IgD-negative memory B cell (primary cell): ENCODE measurements around the gene CDC25B. TPM values are rescaled to one million over a fixed set of nuclear protein-coding genes. Genes with fewer than 3 reads are reported as not detected.

Experiments
- H3K27ac Mint-ChIP-seq, 3 donors: one replicate each; pipeline ENCODE4 v1.8.0; 2020 to 2022; ENCODE audit warnings: mild to moderate bottlenecking in 3 of 3, mixed read lengths in 3 of 3, moderate library complexity in 1 of 3
- H3K27me3 Mint-ChIP-seq: one replicate; pipeline ENCODE4 v1.8.0; 2021; ENCODE audit warnings: mixed read lengths
- H3K36me3 Mint-ChIP-seq: one replicate; pipeline ENCODE4 v1.8.0; 2020; ENCODE audit warnings: mild to moderate bottlenecking, mixed read lengths
- H3K4me1 Mint-ChIP-seq, 3 donors: one replicate each; pipeline ENCODE4 v1.8.0; 2020 to 2022; ENCODE audit warnings: mixed read lengths in 3 of 3, mild to moderate bottlenecking in 1 of 3
- H3K4me3 Mint-ChIP-seq, 4 donors: one replicate each; pipeline ENCODE4 v1.8.0; 2020 to 2022; ENCODE audit warnings: mild to moderate bottlenecking in 4 of 4, mixed read lengths in 4 of 4, moderate library complexity in 3 of 4
- H3K9me3 Mint-ChIP-seq, 3 donors: one replicate each; pipeline ENCODE4 v1.8.0; 2020 to 2021; ENCODE audit warnings: mixed read lengths in 3 of 3, mild to moderate bottlenecking in 1 of 3
- polyA plus RNA-seq: library from polyadenylated mRNA; unstranded; fragments of 300-500 nt; fragmentation: Illumina TruSeq; gene quantifications from one replicate; pipeline ENCODE4 v1.2.3, GENCODE V29; 2021

CDC25B gene
- polyA plus RNA-seq, 1 donor from 2014 or later = 20.0 TPM

DNA sequence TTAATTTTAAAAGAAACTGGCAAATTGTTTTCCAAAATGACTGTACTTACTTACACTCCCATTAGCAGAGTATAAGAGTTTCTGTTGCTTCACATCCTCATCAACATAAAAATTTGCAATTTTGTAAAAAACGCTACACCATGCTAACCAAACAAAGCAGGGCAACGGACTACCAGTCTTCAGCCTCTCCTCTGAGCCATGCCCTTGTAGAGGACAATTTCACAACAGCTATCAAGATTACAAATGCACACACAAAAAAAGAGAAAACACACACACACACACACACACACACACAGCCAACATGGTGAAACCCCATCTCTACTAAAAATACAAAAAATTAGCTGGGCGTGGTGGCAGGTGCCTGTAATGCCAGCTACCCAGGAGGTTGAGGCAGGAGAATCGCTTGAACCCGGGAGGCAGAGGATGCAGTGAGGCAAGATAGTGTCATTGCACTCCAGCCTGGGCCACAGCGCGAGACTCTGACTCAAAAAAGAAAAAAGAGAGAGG is 24.5 kb upstream of the CDC25B start:
- Mint-ChIP-seq H3K27ac (peak overlapping the region in 1 of 3 donors; percentile 39), H3K27me3 (peaks cover 2% of the 10 kb centered on the region), H3K4me1 (peaks cover 7 to 13% (median 9%) of the 10 kb centered on the region in 3 donors), H3K9me3 (no peaks in the 10 kb centered on the region), H3K36me3 (no peaks in the 10 kb centered on the region), H3K4me3 (peak overlapping the region in 1 of 4 donors; percentile 6)

DNA sequence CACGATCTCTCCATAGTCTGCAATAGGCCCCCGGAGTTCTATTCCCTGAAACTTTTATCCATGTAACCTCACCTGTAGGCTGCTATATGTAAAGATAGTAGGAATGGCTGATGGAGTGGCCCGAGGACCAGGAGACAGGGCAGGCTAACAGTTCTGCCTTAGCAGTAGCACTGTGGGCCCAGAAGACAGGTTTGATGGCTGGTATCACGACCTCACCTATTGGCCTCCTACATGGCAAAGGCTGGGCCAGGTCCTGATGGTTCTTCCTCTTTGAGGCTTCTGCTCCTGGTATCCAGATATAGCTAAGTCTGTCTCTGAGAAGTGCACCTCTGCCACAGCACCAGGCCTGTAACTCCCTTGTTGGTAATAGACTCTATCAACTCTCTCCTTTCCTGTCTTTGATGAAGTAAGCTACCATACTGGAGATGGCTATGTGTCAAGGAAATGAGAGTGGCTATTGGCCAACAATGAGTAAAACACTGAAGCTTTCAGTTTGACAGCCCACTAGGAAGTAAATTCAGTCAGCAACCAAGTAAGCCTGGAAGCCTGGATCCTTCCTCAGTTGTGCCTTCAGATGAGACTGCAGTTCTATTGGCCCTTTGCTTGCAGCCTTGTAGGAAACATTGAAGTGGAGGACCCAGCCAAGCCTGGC is 20.5 kb upstream of the CDC25B start:
- peaks cover 2 to 17% (median 6%) of the 10 kb centered on the region in 3 donors for H3K4me1 Mint-ChIP-seq
- peaks cover 12% of the 10 kb centered on the region for H3K27me3 Mint-ChIP-seq
- H3K36me3 Mint-ChIP-seq = no peaks in the 10 kb centered on the region
- no peak overlapping the region for H3K27ac Mint-ChIP-seq
- peak overlapping the region in 2 of 4 donors; percentile 47 to 54 for H3K4me3 Mint-ChIP-seq
- no peaks in the 10 kb centered on the region for H3K9me3 Mint-ChIP-seq

DNA sequence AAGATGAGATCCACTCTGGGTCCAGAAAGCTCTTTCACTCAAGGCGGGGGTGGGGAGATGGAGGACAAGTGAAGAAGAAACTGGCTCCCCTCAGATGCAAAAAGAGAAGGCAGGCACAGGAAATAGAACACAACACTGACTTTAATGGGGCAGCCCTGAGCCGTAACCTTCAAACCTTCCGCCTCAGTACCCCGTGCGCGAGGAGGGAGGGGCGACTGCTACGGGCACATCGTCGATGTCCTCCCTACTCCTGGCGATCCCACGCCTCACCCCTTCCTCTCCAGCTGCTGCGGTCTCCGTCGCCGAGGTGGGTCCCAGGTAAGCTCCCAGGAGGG is 18.8 kb upstream of the CDC25B start:
- peak overlapping the region in 1 of 3 donors; percentile 71 for H3K27ac Mint-ChIP-seq
- peaks cover 9 to 27% (median 16%) of the 10 kb centered on the region in 3 donors for H3K4me1 Mint-ChIP-seq
- H3K36me3 Mint-ChIP-seq = peaks cover 1% of the 10 kb centered on the region
- peaks cover 12% of the 10 kb centered on the region for H3K27me3 Mint-ChIP-seq
- H3K4me3 Mint-ChIP-seq = peak overlapping the region; percentile 36 to 92 (median 86)
- no peaks in the 10 kb centered on the region for H3K9me3 Mint-ChIP-seq

DNA sequence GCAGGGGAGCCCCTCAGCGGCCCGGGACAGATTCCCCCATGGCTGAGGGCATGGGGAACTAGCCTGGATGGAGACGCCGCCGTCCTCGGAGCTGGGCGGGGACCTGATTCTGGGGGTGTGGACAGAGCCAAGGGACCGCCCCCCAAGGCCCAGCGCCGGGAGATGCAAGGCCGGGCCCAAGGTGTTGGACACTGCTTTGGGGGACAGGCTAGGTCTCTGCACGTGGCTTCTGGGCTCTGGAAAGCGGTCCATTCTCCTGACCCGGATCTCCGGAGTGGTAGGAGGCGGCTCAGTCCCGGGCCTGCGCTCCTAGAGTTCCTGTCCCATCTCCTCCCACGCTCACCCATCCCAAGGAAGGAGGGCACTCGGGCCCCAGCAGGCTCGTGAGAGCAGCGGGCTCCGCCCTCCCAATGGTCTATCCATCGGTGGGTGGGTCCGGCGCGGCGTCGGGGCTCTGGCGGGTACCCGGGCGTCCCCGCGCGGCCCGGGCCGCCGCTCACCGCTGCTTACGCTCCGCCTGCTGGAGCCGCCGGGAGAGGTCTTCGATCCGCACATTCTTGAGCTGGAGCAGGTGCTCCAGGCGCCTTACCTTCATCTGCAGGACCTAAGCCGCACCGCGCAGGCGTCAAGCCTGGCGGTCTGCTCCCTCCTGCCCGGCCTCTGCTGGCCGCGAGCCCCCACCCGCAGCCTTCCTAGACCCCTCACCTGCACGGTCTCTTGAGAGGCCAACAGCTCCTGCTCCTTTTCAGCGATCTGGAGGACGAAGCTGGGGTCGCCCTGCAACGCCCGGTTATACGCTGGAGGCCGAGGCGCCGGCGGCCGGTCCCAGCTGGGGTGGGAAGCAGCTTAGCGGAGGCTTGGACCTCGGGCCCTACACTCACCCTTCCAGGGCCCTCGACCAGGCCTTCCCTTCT is 18.1 kb upstream of the CDC25B start:
- H3K9me3 Mint-ChIP-seq = no peaks in the 10 kb centered on the region
- H3K27ac Mint-ChIP-seq = peak overlapping the region in 1 of 3 donors; percentile 71

DNA sequence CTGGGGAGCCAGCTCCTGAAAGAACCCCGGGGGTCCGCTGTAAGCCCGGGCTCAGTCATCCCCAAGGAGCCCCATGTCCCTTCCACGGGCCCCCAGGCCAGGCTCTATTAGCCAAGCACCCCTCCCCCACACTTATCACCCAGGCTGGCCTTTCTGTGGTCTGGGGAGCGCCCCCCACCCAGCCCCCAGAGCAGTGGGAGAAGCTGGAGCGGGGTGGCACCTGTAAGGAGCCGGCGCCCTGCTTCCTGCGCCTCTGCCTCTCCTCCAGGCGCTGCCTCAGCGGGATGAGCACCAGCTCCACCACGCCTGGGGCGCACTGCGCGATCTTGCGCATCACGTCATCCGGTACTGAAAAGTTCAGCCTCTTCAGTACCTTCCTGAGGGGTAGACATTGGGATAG is 17.1 kb upstream of the CDC25B start:
- H3K4me3 Mint-ChIP-seq = peak overlapping the region in 3 of 4 donors; percentile 36 to 83 (median 69)
- H3K27ac Mint-ChIP-seq = peak overlapping the region in 2 of 3 donors; percentile 34 to 43
- H3K27me3 Mint-ChIP-seq = peaks cover 10% of the 10 kb centered on the region

More for the DNA sequence above, 18.1 kb upstream of the CDC25B start:
- Mint-ChIP-seq H3K4me1 (peaks cover 9 to 27% (median 16%) of the 10 kb centered on the region in 3 donors), H3K27me3 (peaks cover 10% of the 10 kb centered on the region), H3K4me3 (peak overlapping the region; percentile 36 to 92 (median 86)), H3K36me3 (peaks cover 1% of the 10 kb centered on the region)

DNA sequence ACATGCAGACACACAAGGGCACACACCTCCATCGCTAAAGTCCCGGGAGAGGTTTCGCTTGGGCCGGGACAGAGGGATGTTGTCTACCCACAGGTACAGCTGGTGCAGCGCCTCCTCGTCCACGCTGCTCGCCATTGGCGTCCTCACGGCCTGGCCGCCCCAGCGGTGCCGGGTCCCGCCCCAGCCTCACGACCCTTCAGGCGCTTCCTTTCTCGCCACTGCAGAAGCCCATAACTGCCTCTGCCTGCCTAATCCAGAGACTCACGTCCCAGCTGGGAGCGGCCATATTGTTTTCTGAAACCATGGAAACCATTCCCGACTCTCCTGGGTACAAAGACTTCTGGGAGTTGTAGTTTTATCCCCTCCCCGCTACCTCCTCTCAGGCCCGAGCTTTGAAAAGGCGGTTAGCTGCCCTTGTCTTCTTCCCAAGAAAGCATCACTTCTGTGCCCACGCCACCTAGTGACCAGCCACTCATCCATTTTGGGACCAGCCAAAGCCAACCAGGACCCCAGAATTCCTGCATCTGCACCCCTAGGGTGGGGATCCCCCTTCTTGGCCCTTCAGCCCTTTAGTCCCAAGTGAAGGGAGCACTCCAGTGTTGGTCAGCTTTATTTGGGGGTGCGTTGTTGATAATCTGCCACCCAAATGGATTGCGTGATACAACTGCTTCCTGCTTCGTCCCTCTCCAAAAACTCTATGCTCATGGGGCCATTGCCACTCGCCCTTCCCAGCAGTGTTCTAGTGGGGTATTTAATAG is 14.8 kb upstream of the CDC25B start, which contains the start of gene SPEF1:
TSS of gene SPEF1 (minus strand) at position 296 of the 758 bp plus-strand sequence. CDS start at position 135, 161 bp downstream.
- Mint-ChIP-seq H3K27ac (peak within 1 kb of the TSS in 2 of 3 donors; percentile 61 to 91), H3K9me3 (no peaks in the 10 kb centered on the region), H3K4me1 (peaks cover 9 to 36% (median 20%) of the 10 kb centered on the region in 3 donors), H3K4me3 (peak within 1 kb of the TSS; percentile 33 to 95 (median 84)), H3K36me3 (peaks cover 1% of the 10 kb centered on the region), H3K27me3 (peaks cover 10% of the 10 kb centered on the region)

More for the DNA sequence above, 17.1 kb upstream of the CDC25B start:
- Mint-ChIP-seq H3K4me1 (peaks cover 9 to 30% (median 16%) of the 10 kb centered on the region in 3 donors), H3K36me3 (peaks cover 1% of the 10 kb centered on the region), H3K9me3 (no peaks in the 10 kb centered on the region)

DNA sequence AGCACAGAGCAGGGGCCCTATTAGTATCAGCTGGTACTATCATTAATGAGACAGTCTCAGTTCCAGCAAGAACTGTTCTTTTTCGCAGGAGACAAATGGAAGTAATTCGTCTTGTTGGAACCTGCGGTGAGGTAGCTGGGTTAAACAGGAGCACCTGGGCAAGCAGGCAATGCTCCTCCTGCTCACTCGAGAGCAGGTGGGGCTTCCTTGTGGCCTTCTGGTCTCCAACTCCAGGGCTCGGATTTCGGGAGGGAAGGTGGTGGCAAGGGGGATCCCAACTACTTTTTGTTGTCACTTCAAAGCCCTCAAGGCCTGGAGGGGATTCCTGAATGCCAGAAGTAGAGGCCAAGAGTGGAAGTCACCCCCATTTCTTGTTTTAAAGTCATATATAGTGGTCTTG is 13.5 kb upstream of the CDC25B start:
- H3K27ac Mint-ChIP-seq = peak overlapping the region in 1 of 3 donors; percentile 57
- H3K4me3 Mint-ChIP-seq = peak overlapping the region in 1 of 4 donors; percentile 33
- H3K4me1 Mint-ChIP-seq = peaks cover 15 to 32% (median 23%) of the 10 kb centered on the region in 3 donors
- H3K9me3 Mint-ChIP-seq = no peaks in the 10 kb centered on the region
- H3K27me3 Mint-ChIP-seq = peaks cover 4% of the 10 kb centered on the region
- peaks cover 1% of the 10 kb centered on the region for H3K36me3 Mint-ChIP-seq

DNA sequence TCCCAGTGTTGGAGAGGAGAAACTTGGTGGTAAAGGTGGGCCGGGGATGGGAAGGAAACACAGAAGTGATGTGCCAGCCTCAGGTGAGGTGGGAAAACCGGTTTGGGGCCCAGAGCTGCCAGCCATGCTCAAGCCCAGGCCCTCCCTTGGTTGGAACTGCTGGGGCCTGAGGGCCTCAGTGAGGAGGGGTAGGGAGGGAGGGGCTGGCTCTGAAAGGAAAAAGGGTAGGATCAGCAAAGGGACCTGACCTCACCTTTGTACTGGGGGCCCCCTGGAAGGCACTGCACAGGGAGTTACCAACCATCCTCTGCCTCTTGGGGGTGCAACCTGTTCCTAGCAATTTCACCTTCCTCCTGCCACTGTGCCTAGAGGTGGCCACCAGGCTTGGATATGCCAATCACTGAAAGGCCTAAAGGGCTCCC is 13.0 kb upstream of the CDC25B start:
- Mint-ChIP-seq H3K27ac (peak overlapping the region in 2 of 3 donors; percentile 39 to 57), H3K27me3 (peaks cover 4% of the 10 kb centered on the region), H3K4me1 (peaks cover 15 to 32% (median 24%) of the 10 kb centered on the region in 3 donors), H3K36me3 (peaks cover 1% of the 10 kb centered on the region), H3K9me3 (no peaks in the 10 kb centered on the region), H3K4me3 (peak overlapping the region in 2 of 4 donors; percentile 33 to 60)

DNA sequence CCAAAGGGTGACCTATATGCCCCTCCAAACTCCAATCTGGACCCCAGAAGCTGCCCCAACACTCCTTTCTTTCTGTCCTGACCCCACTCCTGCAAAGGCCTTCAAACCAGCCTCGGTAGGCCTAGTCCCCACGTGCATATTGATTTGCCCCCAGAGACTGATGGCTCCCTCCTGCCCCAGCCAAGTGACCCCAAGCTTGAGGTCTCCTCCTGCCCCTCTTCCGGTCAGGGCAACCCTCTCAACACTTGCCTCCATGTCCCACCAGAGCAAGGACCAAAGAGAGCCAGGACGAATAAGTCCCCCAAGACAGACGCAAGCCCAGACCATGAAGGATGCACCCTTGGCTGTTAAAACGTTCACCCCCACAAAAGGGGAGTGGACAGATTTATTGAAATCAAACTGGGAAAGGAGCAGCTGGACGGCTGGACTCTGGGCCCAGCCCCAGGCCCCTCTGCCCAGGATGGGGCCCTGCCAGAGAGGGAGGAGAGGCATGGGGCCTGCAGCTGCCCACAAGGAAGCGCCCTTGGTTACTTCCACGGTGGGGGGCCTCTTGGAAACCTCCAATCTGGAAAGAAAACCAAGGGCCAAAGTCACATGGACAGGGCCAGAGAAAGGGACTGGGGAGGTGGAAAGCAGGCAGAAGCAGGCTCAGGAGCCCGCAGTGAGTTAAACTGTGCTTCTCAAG is 12.5 kb upstream of the CDC25B start:
- H3K27me3 Mint-ChIP-seq = peaks cover 4% of the 10 kb centered on the region
- H3K36me3 Mint-ChIP-seq = peaks cover 1% of the 10 kb centered on the region
- peak overlapping the region; percentile 39 to 57 (median 53) for H3K27ac Mint-ChIP-seq
- peaks cover 21 to 34% (median 24%) of the 10 kb centered on the region in 3 donors for H3K4me1 Mint-ChIP-seq
- peak overlapping the region in 3 of 4 donors; percentile 18 to 60 (median 33) for H3K4me3 Mint-ChIP-seq
- no peaks in the 10 kb centered on the region for H3K9me3 Mint-ChIP-seq

DNA sequence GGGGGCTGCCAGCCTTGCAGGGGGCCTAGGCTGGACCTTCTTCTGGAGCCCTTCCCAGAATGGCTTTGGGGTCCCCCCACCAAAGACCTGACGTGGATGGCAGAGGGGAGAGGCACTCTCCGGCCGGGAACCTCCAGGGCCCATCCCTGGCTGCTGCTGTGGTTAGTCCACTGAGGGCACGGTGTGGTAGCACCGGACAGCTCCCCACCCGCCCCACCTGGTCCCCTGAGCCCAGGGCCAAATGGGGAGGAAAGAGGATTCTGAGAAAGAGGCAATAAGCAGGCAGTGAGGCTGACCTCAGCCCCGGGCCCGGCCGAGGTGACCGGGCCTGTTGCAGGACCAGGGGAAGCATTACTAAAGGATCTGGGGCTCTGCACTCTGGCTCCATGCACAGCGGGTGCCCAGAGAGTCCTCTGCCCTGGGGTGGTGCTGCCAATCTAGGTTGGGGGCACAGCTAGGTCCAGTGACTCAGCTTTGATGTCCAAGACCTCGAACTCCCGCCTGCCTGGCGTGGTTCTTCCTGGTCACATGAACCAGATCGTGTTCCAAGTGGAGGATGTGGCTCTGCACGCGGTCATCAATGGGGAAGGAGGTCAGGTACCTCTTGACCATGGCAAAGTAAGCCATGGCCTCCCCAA is 11.8 kb upstream of the CDC25B start:
- H3K27me3 Mint-ChIP-seq = peaks cover 2% of the 10 kb centered on the region
- no peaks in the 10 kb centered on the region for H3K9me3 Mint-ChIP-seq
- H3K4me1 Mint-ChIP-seq = peaks cover 26 to 34% (median 27%) of the 10 kb centered on the region in 3 donors
- H3K4me3 Mint-ChIP-seq = peak overlapping the region in 3 of 4 donors; percentile 3 to 65 (median 61)
- H3K27ac Mint-ChIP-seq = peak overlapping the region in 1 of 3 donors; percentile 57
- H3K36me3 Mint-ChIP-seq = peaks cover 1% of the 10 kb centered on the region

DNA sequence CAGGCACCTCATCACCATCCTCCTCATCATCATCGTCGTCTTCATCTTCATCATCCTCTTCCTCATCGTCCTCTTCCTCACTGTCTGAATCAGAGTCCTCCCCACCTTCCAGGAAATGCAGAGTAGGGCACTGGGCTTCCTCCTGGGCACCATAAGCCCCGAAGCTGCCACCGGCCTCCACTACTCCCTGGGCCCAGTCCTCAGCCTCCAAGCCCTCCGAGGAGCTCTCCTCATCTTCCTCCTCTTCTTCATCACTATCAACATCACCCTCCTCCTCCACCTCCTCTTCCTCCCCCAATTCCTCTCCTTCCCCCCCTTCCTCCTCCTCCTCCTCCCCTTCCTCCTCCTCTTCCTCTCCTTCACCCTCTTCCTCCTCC is 11.3 kb upstream of the CDC25B start:
- H3K27ac Mint-ChIP-seq = peak overlapping the region in 1 of 3 donors; percentile 33
- peaks cover 26 to 30% (median 27%) of the 10 kb centered on the region in 3 donors for H3K4me1 Mint-ChIP-seq

DNA sequence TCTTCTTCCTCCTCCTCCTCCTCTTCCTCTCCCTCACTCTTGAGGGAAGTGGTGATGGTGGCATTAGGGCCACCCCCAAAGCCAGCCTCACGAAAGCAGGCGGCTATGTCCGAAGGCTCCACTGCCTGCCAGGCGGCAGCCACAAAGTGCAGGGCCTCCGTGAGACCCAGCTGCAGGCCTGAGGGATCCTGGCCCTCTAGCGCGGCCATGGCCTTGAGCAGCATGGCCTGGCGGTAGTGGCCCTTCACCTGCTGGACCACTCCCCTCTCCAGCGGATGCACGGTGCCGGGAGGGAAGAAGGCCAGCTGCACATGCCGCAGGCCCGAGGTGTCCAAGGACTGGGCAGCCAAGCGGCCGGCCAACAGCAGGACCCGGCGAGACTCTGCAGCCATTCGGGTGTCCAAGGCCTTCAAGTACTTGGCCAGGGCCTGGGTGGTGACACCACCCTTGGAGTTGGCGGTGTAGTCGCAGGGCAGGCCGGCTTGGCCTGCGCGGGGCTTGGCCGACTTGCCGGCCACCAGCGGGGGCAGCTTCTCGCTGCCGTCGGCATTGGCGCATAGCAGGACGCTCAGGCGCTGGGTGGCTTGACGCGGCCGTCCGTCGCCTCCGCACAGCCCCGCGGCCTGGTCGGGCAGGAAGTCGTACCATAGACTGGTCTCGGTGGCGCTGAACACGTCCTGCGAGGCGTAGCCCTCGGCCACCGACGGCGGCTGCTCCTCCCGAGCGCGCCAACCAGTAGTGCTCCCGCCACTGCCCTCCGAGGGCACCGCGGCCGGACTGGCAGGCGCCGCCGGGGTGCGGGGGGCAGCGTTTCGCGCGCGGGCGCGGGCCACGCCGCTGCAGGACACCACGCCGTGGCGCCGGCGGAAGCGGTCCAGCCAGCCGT is 10.6 kb upstream of the CDC25B start:
- H3K4me3 Mint-ChIP-seq = peak overlapping the region in 3 of 4 donors; percentile 8 to 65 (median 50)
- H3K27me3 Mint-ChIP-seq = no peaks in the 10 kb centered on the region
- peaks cover 24 to 29% (median 25%) of the 10 kb centered on the region in 3 donors for H3K4me1 Mint-ChIP-seq
- peaks cover 1% of the 10 kb centered on the region for H3K36me3 Mint-ChIP-seq
- H3K27ac Mint-ChIP-seq = peak overlapping the region in 1 of 3 donors; percentile 70
- no peaks in the 10 kb centered on the region for H3K9me3 Mint-ChIP-seq

More for the DNA sequence above, 11.3 kb upstream of the CDC25B start:
- peak overlapping the region in 2 of 4 donors; percentile 61 to 65 for H3K4me3 Mint-ChIP-seq
- no peaks in the 10 kb centered on the region for H3K27me3 Mint-ChIP-seq
- H3K36me3 Mint-ChIP-seq = peaks cover 1% of the 10 kb centered on the region
- H3K9me3 Mint-ChIP-seq = no peaks in the 10 kb centered on the region
